ENCODE measurements around the gene TMEM138. TPM values are rescaled to one million over a fixed set of nuclear protein-coding genes. Genes with fewer than 3 reads are reported as not detected.

TMEM138 gene
- total and polyA plus RNA-seq, 5 experiments from 2014 or later: 44.8 to 77.5 (median 49.7) TPM

DNA sequence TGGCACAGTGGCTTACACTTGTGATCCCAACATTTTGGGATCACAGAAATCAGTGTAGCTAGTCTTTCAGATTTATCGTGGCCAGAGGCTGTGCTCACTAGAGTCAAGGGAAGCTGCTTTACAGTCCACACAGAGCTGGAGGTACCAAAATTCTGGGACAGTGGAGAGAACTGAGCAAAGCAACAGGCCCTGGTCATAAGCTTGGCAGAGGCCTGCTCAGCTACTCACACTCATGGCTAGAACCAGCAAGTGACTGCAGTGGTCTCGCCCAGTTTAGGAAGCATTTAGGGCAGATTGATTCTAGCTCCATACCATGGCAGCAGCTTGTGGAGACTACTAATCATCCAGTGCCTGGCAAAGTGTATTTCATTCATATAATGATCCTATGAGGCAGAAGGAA, 39.0 kb downstream of the TMEM138 start:
- POLR2A ChIA-PET: interaction anchor here (1.2 to 2.4 kb wide), 4 partner anchors 8 to 65 kb away, joined by 3 to 14 read pairs (median 3); partner anchors contain the start of genes TMEM138 and TMEM216
- Mint-ChIP-seq H3K27me3 (no peaks in the 10 kb centered on the region), H3K36me3 (peaks cover 0 to 81% (median 0%) of the 10 kb centered on the region in 3 donors)

GRCh38 chr11:61401573-61401972, 39.4 kb downstream of the TMEM138 start:
- no peak overlapping the region for H3K4me3 Mint-ChIP-seq
- H3K36me3 Mint-ChIP-seq: peaks cover 0 to 81% (median 0%) of the 10 kb centered on the region in 3 donors
- H3K9me3 Mint-ChIP-seq: no peaks in the 10 kb centered on the region

More for the DNA sequence above, 39.0 kb downstream of the TMEM138 start:
- peaks cover 0 to 4% (median 1%) of the 10 kb centered on the region in 4 donors for H3K4me1 Mint-ChIP-seq
- no peaks in the 10 kb centered on the region for H3K9me3 Mint-ChIP-seq
- ATAC-seq (no peak), DNase-seq (no peak)
- no peak overlapping the region for H3K4me3 Mint-ChIP-seq
- peak overlapping the region in 6 of 10 donors; percentile 0 to 62 (median 33) for H3K27ac Mint-ChIP-seq

DNA sequence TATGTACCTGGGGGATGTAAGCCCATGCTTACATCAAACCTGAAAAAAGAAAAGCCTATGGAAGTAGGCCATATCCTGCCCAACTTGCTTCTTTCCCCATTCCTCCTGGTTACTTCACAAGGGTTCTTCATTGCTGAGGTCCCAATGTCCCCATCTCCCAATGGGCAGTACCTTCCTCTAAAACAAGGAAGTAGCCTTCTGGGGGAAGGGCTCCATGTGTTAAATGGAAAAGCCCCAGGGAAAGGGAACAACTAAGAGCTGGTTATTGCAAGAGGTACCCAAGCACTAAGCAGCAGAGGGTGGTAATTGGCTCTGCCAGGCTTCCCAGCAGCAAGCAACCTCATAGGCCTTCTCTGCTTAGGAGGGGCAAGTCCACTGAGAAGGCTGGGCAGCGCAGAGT, 41.5 kb downstream of the TMEM138 start:
- Mint-ChIP-seq H3K4me3 (no peak overlapping the region), H3K36me3 (peaks cover 5 to 82% (median 8%) of the 10 kb centered on the region in 3 donors), H3K4me1 (peaks cover 0 to 5% (median 0%) of the 10 kb centered on the region in 4 donors), H3K27me3 (no peaks in the 10 kb centered on the region), H3K27ac (peak overlapping the region in 2 of 10 donors; percentile 43 to 63), H3K9me3 (no peaks in the 10 kb centered on the region)
- DNase-seq (no peak), ATAC-seq (no peak)
- POLR2A ChIA-PET: no interaction called here

More at GRCh38 chr11:61401573-61401972, 39.4 kb downstream of the TMEM138 start:
- Mint-ChIP-seq H3K27ac (peak overlapping the region in 7 of 10 donors; percentile 2 to 58 (median 52)), H3K27me3 (no peaks in the 10 kb centered on the region), H3K4me1 (peaks cover 0 to 4% (median 1%) of the 10 kb centered on the region in 4 donors)
- DNase-seq (no peak), ATAC-seq (no peak)
- POLR2A ChIA-PET: interaction anchor here (1.2 to 2.4 kb wide), 4 partner anchors 9 to 66 kb away, joined by 3 to 14 read pairs (median 3); partner anchors contain the start of genes TMEM138 and TMEM216

- no peak overlapping the region for H3K4me3 Mint-ChIP-seq
- no peaks in the 10 kb centered on the region for H3K27me3 Mint-ChIP-seq
- DNase-seq (no peak), ATAC-seq (no peak)
- H3K27ac Mint-ChIP-seq: peak overlapping the region in 2 of 10 donors; percentile 4 to 76
- H3K4me1 Mint-ChIP-seq: peaks cover 0 to 5% (median 0%) of the 10 kb centered on the region in 4 donors
- POLR2A ChIA-PET: no interaction called here
- peaks cover 5 to 82% (median 8%) of the 10 kb centered on the region in 3 donors for H3K36me3 Mint-ChIP-seq
- H3K9me3 Mint-ChIP-seq: no peaks in the 10 kb centered on the region
These were observed 41.9 kb downstream of the TMEM138 start for GRCh38 chr11:61404103-61404502.

GRCh38 chr11:61404641-61405040, 42.5 kb downstream of the TMEM138 start:
- POLR2A ChIA-PET: no interaction called here
- Mint-ChIP-seq H3K27ac (peak overlapping the region in 6 of 10 donors; percentile 4 to 76 (median 29)), H3K9me3 (no peaks in the 10 kb centered on the region), H3K4me3 (no peak overlapping the region), H3K27me3 (no peaks in the 10 kb centered on the region), H3K4me1 (peaks cover 0 to 5% (median 0%) of the 10 kb centered on the region in 4 donors), H3K36me3 (peaks cover 5 to 82% (median 8%) of the 10 kb centered on the region in 3 donors)
- DNase-seq: no peak
- no peak for ATAC-seq

GRCh38 chr11:61406067-61406466, 43.9 kb downstream of the TMEM138 start:
- H3K4me1 Mint-ChIP-seq: peaks cover 0 to 8% (median 2%) of the 10 kb centered on the region in 4 donors
- no peak for ATAC-seq
- no peak for DNase-seq
- POLR2A ChIA-PET: interaction anchor here (1.1 kb wide), 1 partner anchor 75 kb away, joined by 3 read pairs; no protein-coding TSS in a partner anchor
- no peaks in the 10 kb centered on the region for H3K27me3 Mint-ChIP-seq
- peak overlapping the region in 3 of 10 donors; percentile 20 to 65 (median 25) for H3K27ac Mint-ChIP-seq
- no peaks in the 10 kb centered on the region for H3K9me3 Mint-ChIP-seq
- no peak overlapping the region for H3K4me3 Mint-ChIP-seq
- peaks cover 5 to 86% (median 11%) of the 10 kb centered on the region in 3 donors for H3K36me3 Mint-ChIP-seq

DNA sequence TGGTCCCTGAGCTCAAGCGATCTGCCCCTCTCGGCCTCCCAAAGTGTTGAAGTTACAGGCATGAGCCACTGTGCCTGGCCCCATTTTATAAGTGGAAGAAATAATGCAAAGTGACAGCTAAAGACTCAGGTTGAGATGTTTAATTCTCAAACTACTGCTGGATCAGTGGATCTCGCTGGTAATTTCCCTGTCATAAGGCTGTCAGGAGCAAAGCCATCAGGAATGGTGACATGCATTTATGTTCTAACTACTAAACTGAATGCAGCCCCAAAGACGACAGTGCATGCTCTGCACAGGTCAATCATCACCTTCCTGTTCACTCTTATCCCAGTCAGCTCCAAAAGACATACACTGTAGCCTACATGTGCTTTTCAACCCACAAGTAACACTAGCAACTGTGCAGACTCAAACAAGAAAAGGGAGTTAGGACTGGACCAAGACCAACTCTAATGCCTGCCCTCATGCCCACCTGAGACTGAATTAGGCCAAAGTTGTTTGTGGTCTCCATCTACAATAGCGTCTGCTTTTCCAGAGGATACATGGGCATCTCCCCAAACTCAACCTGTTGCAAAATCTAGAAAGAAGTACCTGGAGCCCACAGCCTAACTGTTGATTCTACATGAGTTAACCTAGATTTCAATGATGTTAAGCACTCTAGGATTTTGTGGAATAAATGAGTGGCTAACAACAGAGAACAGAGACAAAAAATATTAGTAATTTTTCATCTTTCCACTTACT, 45.0 kb downstream of the TMEM138 start:
- DNase-seq: no peak

GRCh38 chr11:61411589-61411988, 49.4 kb downstream of the TMEM138 start:
- H3K4me3 Mint-ChIP-seq: no peak overlapping the region

More for the DNA sequence above, 45.0 kb downstream of the TMEM138 start:
- H3K27me3 Mint-ChIP-seq: no peaks in the 10 kb centered on the region
- POLR2A ChIA-PET: interaction anchor here (0.7 to 1.3 kb wide), 2 partner anchors 13 to 287 kb away, joined by 3 read pairs; no protein-coding TSS in a partner anchor
- H3K9me3 Mint-ChIP-seq: no peaks in the 10 kb centered on the region
- H3K36me3 Mint-ChIP-seq: peaks cover 5 to 96% (median 14%) of the 10 kb centered on the region in 3 donors
- peaks cover 0 to 10% (median 2%) of the 10 kb centered on the region in 4 donors for H3K4me1 Mint-ChIP-seq
- peak overlapping the region in 6 of 10 donors; percentile 37 to 67 (median 56) for H3K27ac Mint-ChIP-seq
- no peak overlapping the region for H3K4me3 Mint-ChIP-seq
- ATAC-seq: no peak

GRCh38 chr11:61413496-61413895, 51.3 kb downstream of the TMEM138 start:
- Mint-ChIP-seq H3K9me3 (no peaks in the 10 kb centered on the region), H3K4me1 (peaks cover 15 to 30% (median 23%) of the 10 kb centered on the region in 4 donors), H3K4me3 (no peak overlapping the region), H3K27me3 (no peaks in the 10 kb centered on the region), H3K27ac (peak overlapping the region in 2 of 10 donors; percentile 12 to 57), H3K36me3 (peaks cover 0 to 96% (median 29%) of the 10 kb centered on the region in 3 donors)
- ATAC-seq (no peak), DNase-seq (no peak)
- POLR2A ChIA-PET: interaction anchor here (0.7 kb wide), 1 partner anchor 554 kb away, joined by 3 read pairs; the partner anchor contains the start of gene FTH1

More at GRCh38 chr11:61411589-61411988, 49.4 kb downstream of the TMEM138 start:
- H3K27ac Mint-ChIP-seq: peak overlapping the region in 4 of 10 donors; percentile 8 to 83 (median 50)
- no peaks in the 10 kb centered on the region for H3K9me3 Mint-ChIP-seq
- ATAC-seq (no peak), DNase-seq (no peak)
- H3K36me3 Mint-ChIP-seq: peaks cover 5 to 96% (median 34%) of the 10 kb centered on the region in 3 donors
- H3K27me3 Mint-ChIP-seq: no peaks in the 10 kb centered on the region
- H3K4me1 Mint-ChIP-seq: peaks cover 5 to 12% (median 11%) of the 10 kb centered on the region in 4 donors
- POLR2A ChIA-PET: no interaction called here

- ATAC-seq: no peak
- Mint-ChIP-seq H3K36me3 (peaks cover 0 to 96% (median 29%) of the 10 kb centered on the region in 3 donors), H3K4me3 (no peak overlapping the region), H3K9me3 (no peaks in the 10 kb centered on the region), H3K4me1 (peaks cover 15 to 35% (median 27%) of the 10 kb centered on the region in 4 donors), H3K27ac (peak overlapping the region in 6 of 10 donors; percentile 21 to 72 (median 48)), H3K27me3 (no peaks in the 10 kb centered on the region)
- no peak for DNase-seq
- POLR2A ChIA-PET: interaction anchor here (0.7 kb wide), 1 partner anchor 98 kb away, joined by 5 read pairs; no protein-coding TSS in a partner anchor
These were observed 52.4 kb downstream of the TMEM138 start for GRCh38 chr11:61414547-61414946.

- POLR2A ChIA-PET: no interaction called here
- DNase-seq (no peak), ATAC-seq (no peak)
- Mint-ChIP-seq H3K4me1 (peaks cover 17 to 41% (median 32%) of the 10 kb centered on the region in 4 donors), H3K4me3 (no peak overlapping the region), H3K27me3 (no peaks in the 10 kb centered on the region), H3K27ac (peak overlapping the region in 2 of 10 donors; percentile 45 to 78), H3K9me3 (no peaks in the 10 kb centered on the region), H3K36me3 (peaks cover 0 to 97% (median 36%) of the 10 kb centered on the region in 3 donors)
These were observed 53.2 kb downstream of the TMEM138 start for GRCh38 chr11:61415381-61415780.

- H3K36me3 Mint-ChIP-seq: peaks cover 0 to 97% (median 32%) of the 10 kb centered on the region in 3 donors
- H3K4me3 Mint-ChIP-seq: no peak overlapping the region
- H3K27ac Mint-ChIP-seq: peak overlapping the region in 2 of 10 donors; percentile 44 to 71
- ATAC-seq (no peak), DNase-seq (no peak)
- peaks cover 14 to 48% (median 38%) of the 10 kb centered on the region in 4 donors for H3K4me1 Mint-ChIP-seq
- POLR2A ChIA-PET: interaction anchor here (1.2 kb wide), 1 partner anchor 20 kb away, joined by 3 read pairs; no protein-coding TSS in a partner anchor
- no peaks in the 10 kb centered on the region for H3K9me3 Mint-ChIP-seq
- no peaks in the 10 kb centered on the region for H3K27me3 Mint-ChIP-seq
These were observed 54.8 kb downstream of the TMEM138 start for GRCh38 chr11:61416941-61417340.
